ENCODE results near the gene RAP1GAP. TPM values are rescaled to one million over a fixed set of nuclear protein-coding genes. Genes with fewer than 3 reads are reported as not detected.

The RAP1GAP gene
- total RNA-seq, 3 donors from 2014 or later: 0.32 to 7.2 (median 6.0) TPM

- Histone ChIP-seq H3K4me3 (no peak overlapping the region), H3K27me3 (no peaks in the 10 kb centered on the region), H3K36me3 (no peaks in the 10 kb centered on the region), H3K27ac (peak overlapping the region in 1 of 2 donors; percentile 72), H3K9me3 (peaks cover 0 to 3% of the 10 kb centered on the region in 2 donors), H3K4me1 (peaks cover 0 to 4% of the 10 kb centered on the region in 2 donors)
- intact Hi-C loops (cut with DNase I; ENCODE audit: low total_unique reads): loop anchor here (10.0 kb wide), 1 partner anchor 61 kb away; no protein-coding TSS in a partner anchor
- no peak for DNase-seq (ENCODE audit: low spot score in 2 of 2)
- TF ChIP-seq POLR2A (IDR thresholded peaks at IDR 0.05) (no peak), CTCF (IDR thresholded peaks at IDR 0.05) (no peak), POLR2AphosphoS5 (IDR thresholded peaks at IDR 0.05) (no peak)
Observed at GRCh38 chr1:21575351-21575942, 93.7 kb downstream of the RAP1GAP start.

GRCh38 chr1:21574466-21575151, 94.5 kb downstream of the RAP1GAP start:
- Histone ChIP-seq H3K36me3 (no peaks in the 10 kb centered on the region), H3K9me3 (peaks cover 0 to 3% of the 10 kb centered on the region in 2 donors), H3K4me1 (peaks cover 0 to 4% of the 10 kb centered on the region in 2 donors), H3K27ac (peak overlapping the region; percentile 64 to 72), H3K27me3 (no peaks in the 10 kb centered on the region), H3K4me3 (peak overlapping the region in 2 of 3 donors; percentile 23 to 37)
- DNase-seq (ENCODE audit: low spot score in 2 of 2): peak; percentile 60 to 62
- TF ChIP-seq CTCF (IDR thresholded peaks at IDR 0.05) (no peak), POLR2A (IDR thresholded peaks at IDR 0.05) (no peak), POLR2AphosphoS5 (IDR thresholded peaks at IDR 0.05) (peak in 1 of 3 donors; percentile 11)
- intact Hi-C loops (cut with DNase I; ENCODE audit: low total_unique reads): loop anchor here (10.0 kb wide), 1 partner anchor 60 kb away; no protein-coding TSS in a partner anchor

- TF ChIP-seq CTCF (IDR thresholded peaks at IDR 0.05) (peak in 2 of 3 donors; percentile 57 to 64), POLR2AphosphoS5 (IDR thresholded peaks at IDR 0.05) (peak in 2 of 3 donors; percentile 22 to 49), POLR2A (IDR thresholded peaks at IDR 0.05) (no peak)
- peaks cover 0 to 3% of the 10 kb centered on the region in 2 donors for H3K9me3 ChIP-seq
- H3K27me3 ChIP-seq: no peaks in the 10 kb centered on the region
- H3K4me3 ChIP-seq: peak overlapping the region in 2 of 3 donors; percentile 23 to 37
- DNase-seq (ENCODE audit: low spot score in 2 of 2): peak; percentile 85 to 86
- no peaks in the 10 kb centered on the region for H3K36me3 ChIP-seq
- H3K4me1 ChIP-seq: peaks cover 0 to 4% of the 10 kb centered on the region in 2 donors
- intact Hi-C loops (cut with DNase I; ENCODE audit: low total_unique reads): loop anchor here (10.0 kb wide), 1 partner anchor 59 kb away; no protein-coding TSS in a partner anchor
- peak overlapping the region; percentile 64 to 72 for H3K27ac ChIP-seq
Observed at GRCh38 chr1:21573971-21574465, 95.1 kb downstream of the RAP1GAP start.

- Histone ChIP-seq H3K4me1 (peaks cover 0 to 4% of the 10 kb centered on the region in 2 donors), H3K4me3 (no peak overlapping the region), H3K9me3 (peaks cover 0 to 3% of the 10 kb centered on the region in 2 donors), H3K27ac (peak overlapping the region in 1 of 2 donors; percentile 58), H3K36me3 (no peaks in the 10 kb centered on the region), H3K27me3 (no peaks in the 10 kb centered on the region)
- TF ChIP-seq POLR2A (IDR thresholded peaks at IDR 0.05): no peak
- TF ChIP-seq POLR2AphosphoS5 (IDR thresholded peaks at IDR 0.05): no peak
- no peak for TF ChIP-seq CTCF (IDR thresholded peaks at IDR 0.05)
- intact Hi-C loops (cut with DNase I; ENCODE audit: low total_unique reads): loop anchor here (10.0 kb wide), 1 partner anchor 59 kb away; no protein-coding TSS in a partner anchor
- no peak for DNase-seq (ENCODE audit: low spot score in 2 of 2)
Observed at GRCh38 chr1:21573475-21573874, 95.7 kb downstream of the RAP1GAP start.
